T-helper 1 cell treated with Interleukin-12 subunit alpha and Interleukin-12 subunit beta and Interleukin-4 antibody, amounts not matched to agents 30 ng/mL and 1 ng/mL, for 36 hours (primary cell): ENCODE measurements around the gene HYI. TPM values are rescaled to one million over a fixed set of nuclear protein-coding genes. Genes with fewer than 3 reads are reported as not detected.
"Not testable (repeated sequence)": the region's sequence is repeated elsewhere in the genome, so short reads cannot be mapped to it uniquely, and the experiment has no call there.

Source experiments
- intact Hi-C: fragments of 100-400 bp; cut with micrococcal nuclease; formaldehyde crosslinking; loops from one replicate; pipeline ENCODE4 v1.15.1; 2024
- total RNA-seq: library from RNA; stranded (reverse); gene quantifications from 2 replicates; pipeline ENCODE4 v1.2.3, GENCODE V29; 2022

Gene HYI, protein sequence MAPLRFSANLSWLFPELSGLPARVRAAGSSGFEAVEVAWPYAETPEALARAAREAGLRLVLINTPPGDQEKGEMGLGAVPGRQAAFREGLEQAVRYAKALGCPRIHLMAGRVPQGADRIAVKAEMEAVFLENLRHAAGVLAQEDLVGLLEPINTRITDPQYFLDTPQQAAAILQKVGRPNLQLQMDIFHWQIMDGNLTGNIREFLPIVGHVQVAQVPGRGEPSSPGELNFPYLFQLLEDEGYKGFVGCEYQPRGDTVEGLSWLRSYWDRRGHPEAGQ
- total RNA-seq = 18.3 and 25.1 TPM in 2 replicates

DNA sequence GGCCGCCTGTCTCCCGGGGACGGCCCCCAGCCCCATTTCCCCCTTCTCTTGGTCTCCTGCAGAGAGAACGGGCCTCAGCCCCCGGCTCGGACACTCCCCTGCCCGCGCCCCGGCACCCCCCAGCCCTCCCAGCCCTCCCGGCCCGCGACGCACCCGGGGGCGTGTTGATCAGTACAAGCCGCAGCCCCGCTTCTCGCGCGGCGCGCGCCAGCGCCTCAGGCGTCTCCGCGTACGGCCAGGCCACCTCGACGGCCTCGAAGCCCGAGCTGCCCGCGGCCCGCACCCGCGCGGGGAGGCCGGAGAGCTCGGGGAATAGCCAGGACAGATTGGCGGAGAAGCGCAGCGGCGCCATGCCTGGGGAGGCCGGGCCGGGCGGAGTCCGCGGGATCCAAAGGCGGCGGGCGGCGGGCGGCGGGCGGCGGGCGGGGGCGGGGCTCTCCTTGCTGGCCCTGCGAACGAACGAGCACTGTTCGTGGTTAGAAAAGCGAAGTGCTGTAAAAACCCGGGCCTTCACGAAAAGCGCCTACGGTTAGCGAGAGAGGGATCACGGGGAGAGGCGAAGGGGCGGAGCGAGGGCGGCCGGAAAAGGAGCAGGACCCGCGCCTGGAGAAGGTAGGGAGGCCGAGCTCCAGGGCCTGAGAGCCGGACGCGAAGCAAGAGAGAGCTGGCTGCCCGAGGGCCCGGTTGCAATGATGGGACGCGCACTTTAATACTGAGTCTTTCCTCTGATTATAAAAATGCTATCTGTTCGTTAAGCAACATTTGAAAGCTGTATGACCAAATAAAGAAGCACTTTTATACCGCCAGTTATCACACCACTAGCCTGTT is at the start of gene HYI:
HYI (minus strand) TSS at position 490 of the 828 bp plus-strand sequence; CDS start at position 352, 138 bp downstream.
- intact Hi-C loops = loop anchor here (1.0 to 2.0 kb wide), 7 partner anchors 64 to 481 kb away; partner anchors contain the start of genes CDC20, CFAP57, EBNA1BP2 and ELOVL1

DNA sequence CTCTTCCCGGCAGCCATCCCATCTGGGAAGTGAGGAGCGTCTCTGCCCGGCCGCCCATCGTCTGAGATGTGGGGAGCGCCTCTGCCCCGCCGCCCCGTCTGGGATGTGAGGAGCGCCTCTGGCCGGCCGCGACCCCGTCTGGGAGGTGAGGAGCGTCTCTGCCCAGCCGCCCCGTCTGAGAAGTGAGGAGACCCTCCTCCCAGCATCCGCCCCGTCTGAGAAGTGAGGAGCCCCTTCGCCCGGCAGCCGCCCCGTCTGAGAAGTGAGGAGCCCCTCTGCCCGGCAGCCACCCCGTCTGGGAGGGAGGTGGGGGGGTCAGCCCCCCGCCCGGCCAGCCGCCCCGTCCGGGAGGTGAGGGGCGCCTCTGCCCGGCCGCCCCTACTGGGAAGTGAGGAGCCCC is 48.1 kb upstream of the HYI start:
- intact Hi-C loops = not testable (repeated sequence)

DNA sequence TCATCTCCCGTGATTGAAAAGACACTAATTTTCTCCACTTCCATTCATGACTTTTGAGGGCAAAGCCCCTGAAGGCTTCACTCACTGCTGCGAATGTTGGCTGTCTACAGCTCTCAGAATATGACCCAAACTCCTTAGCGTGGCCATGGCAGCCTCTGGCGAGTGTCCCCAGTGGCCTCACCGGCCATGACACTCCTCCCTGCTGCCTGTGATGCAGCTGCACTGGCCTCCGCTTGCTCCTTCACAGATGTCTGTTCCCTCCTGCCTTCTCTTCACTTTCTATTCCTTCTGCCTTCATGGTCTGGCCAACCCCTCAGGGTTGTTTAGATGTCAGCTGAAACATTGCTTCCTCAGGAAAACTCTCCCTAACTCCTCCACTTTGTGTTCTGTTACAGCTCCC is 46.2 kb upstream of the HYI start:
- intact Hi-C loops = no loop called here

DNA sequence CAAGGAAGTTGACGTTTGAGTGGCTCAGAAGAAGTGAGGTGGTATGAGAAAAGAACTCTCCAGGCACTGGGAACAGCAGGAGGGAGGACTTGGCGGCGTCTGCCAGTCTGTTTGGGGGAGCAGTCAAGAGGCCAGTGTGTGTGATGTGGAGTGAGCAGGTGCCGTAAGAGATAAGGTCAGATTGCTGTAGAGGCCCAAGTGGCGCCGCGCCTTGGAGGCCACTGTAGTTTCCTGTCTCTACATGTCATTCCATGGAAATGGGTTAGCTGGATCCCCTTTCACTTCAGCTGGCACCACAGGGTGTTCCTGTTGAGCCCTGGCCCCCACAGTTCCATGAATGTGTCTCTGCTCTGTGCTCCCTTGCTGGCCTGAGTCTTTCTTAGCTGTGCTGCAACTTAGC is 41.5 kb upstream of the HYI start:
- intact Hi-C loops = no loop called here

DNA sequence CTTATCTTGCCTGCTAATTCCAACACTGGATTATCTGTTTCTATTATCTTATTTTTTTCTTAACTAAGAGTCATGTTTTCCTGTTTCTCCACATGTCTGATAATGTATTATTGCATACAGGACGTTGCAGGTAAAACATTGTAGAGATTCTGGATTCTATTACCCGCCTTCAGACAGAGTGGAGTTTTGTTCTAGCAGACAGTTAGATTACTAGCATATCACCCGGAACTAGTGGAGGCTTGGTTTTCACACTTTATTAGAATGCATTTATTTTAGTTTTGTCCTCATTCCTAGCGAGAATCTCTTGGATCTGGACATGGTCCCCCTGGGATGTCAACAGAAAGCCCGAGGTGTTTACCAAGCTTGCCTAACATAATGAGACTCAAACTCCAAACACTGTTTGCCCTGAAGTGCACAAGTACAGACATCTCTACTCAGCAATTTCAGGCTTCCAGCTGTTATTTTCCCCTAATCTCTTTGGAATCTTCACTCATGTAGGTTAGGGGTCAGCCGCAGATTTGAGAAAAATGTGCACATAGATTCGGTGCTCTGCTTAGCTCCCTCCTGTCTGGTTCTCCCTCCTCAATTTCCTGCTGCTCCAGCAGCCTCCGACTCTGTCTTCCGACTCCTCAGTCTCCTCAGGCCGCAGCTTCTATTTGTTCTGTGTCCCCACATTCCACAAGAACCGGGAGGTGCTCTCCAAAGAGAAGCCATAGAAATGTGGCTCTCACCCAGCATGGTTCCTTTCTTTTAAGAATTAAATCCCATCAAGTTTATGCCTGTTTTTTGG is 40.1 kb upstream of the HYI start:
- intact Hi-C loops = no loop called here

- intact Hi-C loops = no loop called here
Observed at GRCh38 chr1:43492826-43493225, 39.1 kb upstream of the HYI start.

GRCh38 chr1:43491061-43491460 is 37.3 kb upstream of the HYI start:
- intact Hi-C loops = no loop called here

GRCh38 chr1:43488165-43488564 is 34.4 kb upstream of the HYI start:
- intact Hi-C loops = no loop called here

GRCh38 chr1:43484367-43484766 is 30.6 kb upstream of the HYI start:
- intact Hi-C loops = no loop called here

GRCh38 chr1:43482215-43482614 is 28.5 kb upstream of the HYI start:
- intact Hi-C loops = no loop called here

DNA sequence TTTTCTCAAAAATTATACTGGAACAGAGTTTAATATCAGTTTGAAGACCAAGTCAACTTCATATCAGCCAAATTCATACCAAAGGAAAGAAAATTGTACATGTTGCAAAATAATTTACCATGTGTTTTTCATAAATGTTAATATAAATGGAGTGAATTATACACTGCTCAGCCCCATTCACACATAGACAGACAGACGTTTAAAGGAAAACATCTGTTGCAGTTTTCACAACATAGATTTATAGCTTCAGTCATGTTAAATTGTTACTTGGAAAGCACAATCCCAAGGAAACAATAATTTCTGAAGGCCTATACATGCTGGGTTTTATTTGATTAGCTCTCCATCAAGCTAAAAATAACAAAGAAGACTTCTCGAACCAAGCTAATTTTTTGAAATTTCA is 27.8 kb upstream of the HYI start:
- intact Hi-C loops = no loop called here

DNA sequence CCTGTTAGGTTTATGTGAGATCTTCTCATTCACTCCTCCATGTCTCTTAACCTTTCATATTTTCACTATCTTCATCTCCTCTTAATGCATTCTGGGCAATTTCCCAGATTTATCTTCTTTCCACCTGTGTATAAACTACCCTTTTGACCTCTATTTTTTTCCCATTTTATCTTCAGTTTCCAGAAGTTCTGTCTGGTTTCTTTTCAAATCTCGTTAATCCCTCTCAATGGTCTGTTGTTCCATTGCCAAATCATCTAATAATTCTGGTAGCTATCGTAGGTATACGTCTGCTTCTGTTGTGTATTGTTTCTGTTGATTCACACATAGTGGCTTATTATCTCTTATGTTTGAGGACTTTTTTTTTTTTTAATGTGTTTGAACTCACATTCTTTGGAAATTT is 25.7 kb upstream of the HYI start:
- intact Hi-C loops = no loop called here

DNA sequence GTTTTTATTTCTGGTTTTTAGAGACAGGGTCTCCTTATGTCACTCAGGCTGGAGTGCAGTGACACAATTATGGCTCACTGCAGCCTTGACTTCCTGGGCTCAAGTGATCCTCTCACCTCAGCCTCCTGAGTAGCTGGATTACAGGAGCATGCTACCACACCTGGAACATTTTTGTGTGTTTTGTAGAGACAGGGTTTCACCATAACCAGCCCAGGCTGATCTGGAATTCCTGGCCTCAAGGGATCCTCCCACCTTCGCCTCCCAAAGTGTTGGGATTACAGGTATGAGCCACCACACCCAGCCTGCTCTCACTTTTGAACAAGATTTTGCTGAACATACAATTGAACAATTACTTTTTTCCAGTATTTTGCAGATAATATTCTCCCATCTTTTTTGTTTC is 24.0 kb upstream of the HYI start:
- intact Hi-C loops = no loop called here

DNA sequence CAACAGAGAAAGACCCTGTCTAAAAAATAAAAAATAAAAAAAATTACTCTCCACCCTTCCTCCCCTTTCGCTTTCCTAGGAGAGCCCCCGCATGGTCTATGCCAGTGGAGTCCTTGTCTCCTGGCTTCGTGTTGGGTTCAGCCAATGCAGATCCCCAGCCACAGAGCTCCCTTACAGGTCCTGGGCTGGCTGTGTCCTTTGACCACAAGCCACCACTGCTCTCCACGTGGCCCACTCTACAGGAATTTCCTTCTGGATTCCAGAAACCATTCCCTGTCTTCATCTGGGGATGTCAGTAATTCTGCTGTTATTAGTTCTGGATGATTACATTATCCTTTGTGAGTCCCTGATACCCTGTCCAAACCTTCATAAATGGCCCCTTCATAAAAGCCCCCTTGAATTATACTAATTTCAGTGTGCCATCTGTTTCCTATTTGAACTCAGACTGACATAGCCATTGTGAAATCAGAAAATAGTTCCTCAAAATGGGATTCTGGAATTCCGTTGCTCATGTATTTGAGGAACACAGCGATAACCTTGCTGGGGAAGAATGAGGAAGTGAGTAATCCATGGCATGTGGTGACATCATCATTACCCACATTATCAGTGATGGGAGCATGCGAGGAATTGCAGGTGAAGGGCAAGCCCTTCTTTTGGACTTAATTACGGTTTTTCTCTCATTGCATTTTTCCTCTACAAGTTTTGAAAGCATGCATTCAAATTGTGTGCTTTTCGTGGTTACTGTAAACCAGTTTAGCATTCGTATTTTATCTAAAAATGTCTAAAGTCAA is 22.1 kb upstream of the HYI start:
- intact Hi-C loops = not testable (repeated sequence)

DNA sequence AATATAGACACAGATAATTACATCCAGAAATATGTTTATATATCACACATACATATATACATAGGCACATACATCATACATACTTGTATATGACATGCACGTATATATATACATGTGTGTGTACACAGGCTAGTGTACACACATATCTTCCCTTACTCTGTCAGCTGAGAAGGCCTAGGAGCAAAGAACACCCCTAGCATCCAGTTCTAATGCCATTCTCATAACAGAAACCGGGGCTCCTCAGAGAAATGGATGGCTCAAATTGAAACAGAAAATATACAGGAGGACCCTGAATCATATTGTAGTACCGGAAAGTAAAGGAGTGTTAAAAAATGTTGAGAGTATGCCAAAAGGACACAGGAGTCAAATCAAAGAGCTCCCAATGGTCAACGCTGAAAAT is 19.7 kb upstream of the HYI start:
- intact Hi-C loops = no loop called here

DNA sequence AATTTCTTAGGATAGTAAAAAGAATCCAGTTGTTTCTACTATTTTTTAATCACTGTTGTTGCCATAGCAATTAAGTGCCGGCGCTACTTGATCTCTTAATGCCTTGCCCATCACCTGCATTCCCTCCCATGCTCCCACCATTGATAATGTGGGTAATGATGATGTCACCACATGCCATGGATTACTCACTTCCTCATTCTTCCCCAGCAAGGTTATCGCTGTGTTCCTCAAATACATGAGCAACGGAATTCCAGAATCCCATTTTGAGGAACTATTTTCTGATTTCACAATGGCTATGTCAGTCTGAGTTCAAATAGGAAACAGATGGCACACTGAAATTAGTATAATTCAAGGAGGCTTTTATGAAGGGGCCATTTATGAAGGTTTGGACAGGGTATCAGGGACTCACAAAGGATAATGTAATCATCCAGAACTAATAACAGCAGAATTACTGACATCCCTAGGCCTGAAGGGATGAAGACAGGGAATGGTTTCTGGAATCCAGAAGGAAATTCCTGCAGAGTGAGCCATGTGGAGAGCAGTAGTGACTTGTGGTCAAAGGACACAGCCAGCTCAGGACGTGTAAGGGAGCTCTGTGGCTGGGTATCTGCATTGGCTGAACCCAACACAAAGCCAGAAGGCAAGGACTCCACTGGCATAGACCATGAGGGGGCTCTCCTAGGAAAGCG is 18.9 kb upstream of the HYI start:
- intact Hi-C loops = not testable (repeated sequence)

GRCh38 chr1:43472087-43472462 is 18.3 kb upstream of the HYI start:
- intact Hi-C loops = no loop called here

DNA sequence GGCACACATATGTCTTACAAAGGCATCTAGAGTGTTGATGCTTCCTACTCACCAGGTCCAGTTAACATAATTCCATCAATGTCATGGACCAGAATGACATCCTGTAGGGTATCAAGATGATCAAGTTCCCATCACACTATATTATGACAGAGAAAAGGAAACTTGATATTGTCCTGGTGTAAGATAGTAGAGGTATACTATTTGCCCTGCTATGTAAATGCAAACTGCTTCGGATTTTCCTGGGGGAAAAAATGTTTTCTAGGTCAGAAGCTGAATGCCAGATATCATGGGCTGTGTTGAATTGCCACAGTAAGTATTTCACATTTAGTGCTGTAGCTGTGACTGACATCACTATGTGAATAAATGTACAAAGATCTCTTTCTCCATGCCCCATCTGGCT is 16.2 kb upstream of the HYI start:
- intact Hi-C loops = no loop called here

- intact Hi-C loops = no loop called here
Observed at GRCh38 chr1:43468414-43468813, 14.7 kb upstream of the HYI start.

DNA sequence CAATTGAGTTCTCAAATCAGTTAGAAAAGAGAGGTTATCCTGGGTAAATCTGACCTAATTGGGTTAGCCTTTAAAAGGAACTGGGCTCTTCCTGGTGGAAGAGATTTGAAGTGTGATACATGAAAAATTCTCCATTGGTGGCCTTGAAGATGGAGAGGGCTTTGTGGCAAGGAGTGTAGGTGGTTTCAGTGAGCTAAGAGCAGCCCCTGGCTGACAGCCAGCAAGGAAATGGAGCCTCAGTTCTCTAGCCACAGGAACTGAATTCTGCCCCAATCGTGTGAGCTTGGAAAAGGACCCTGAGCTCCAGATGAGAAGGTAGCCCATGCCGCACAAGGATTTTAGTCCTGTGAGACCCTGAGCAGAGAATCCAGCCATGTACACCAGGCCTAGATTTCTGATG is 12.7 kb upstream of the HYI start:
- intact Hi-C loops = no loop called here
